GM18858 (cell line): Measurements from ENCODE around the gene FAM117A.
"Not testable (repeated sequence)": the region's sequence is repeated elsewhere in the genome, so short reads cannot be mapped to it uniquely, and the experiment has no call there.

Source experiments
- ATAC-seq: cut with Tn5 transposase; IDR thresholded peaks from one replicate; pipeline ENCODE4 v1.9.1; 2021; ENCODE audit not compliant: unreplicated experiment

Gene FAM117A

GRCh38 chr17:49681106-49681979 is 82.6 kb downstream of the FAM117A start:
- ATAC-seq = no peak

DNA sequence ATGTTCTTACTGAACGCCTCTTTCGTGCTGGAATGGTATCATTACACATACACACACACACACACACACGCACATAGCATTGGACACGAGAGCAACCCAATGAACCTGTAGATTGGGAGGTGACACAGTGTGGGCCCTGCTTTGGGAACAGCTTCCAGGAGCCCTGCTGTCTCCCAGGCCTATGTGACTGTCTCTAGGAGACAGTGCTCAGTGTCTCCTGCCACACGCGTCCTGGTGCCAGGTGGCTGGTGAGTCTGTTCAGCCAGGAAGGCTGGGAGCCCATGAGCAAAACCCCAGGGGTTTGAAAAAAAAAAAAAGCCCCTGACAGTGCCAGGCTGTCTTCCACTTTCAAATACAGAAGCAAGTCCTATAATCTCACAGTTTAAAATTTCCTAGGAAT is 83.6 kb downstream of the FAM117A start:
- no peak for ATAC-seq

GRCh38 chr17:49677933-49678847 is 85.7 kb downstream of the FAM117A start, which contains the start of gene SPOP:
Gene SPOP (minus strand): TSS chr17:49678097. CDS start chr17:49622810, 55,287 bp downstream.
- peak; percentile 53 for ATAC-seq

DNA sequence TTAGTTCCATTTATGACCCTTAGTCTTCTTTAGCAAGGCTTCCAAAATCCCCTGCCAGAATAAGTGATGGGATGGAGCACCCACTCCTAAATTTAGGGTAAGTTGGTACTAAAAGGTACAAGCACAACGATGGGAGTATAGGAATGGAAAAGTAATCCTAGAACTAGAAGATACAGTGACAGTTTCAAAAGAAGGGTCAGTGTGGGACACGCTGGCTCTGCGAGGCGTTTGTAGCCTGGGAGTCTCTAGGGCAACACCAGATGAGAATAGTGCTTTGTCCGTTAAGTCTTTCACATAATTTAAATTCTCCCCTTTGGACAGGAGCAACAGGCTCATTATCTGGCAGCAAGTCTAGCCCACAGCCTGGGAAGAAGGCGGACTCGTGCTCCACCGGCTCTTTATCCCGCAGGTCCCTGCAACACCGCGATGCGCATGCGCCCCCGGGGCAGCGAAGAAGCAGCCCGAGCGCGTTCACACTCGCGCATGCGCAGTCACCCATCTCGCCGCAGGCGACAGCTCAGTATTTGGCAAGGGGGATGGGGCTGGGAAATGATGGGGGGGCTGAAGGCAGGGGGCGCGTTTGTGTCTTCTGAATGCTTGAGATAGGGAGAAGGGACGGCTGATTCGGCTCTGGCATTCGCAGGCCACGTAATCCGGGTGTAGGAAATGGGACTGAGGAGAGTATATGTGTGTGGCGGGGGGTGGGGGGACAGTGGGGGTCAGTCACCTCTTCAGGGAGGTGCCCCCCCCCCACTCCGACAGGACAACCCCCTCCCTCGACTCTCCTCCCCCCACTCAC is 86.6 kb downstream of the FAM117A start:
- no peak for ATAC-seq

- ATAC-seq = peak; percentile 75
These were observed 87.6 kb downstream of the FAM117A start for GRCh38 chr17:49676276-49676868.

GRCh38 chr17:49674507-49674906 is 89.4 kb downstream of the FAM117A start:
- ATAC-seq = no peak

GRCh38 chr17:49673679-49674078 is 90.3 kb downstream of the FAM117A start:
- ATAC-seq = not testable (repeated sequence)

GRCh38 chr17:49670641-49671040 is 93.3 kb downstream of the FAM117A start:
- no peak for ATAC-seq

DNA sequence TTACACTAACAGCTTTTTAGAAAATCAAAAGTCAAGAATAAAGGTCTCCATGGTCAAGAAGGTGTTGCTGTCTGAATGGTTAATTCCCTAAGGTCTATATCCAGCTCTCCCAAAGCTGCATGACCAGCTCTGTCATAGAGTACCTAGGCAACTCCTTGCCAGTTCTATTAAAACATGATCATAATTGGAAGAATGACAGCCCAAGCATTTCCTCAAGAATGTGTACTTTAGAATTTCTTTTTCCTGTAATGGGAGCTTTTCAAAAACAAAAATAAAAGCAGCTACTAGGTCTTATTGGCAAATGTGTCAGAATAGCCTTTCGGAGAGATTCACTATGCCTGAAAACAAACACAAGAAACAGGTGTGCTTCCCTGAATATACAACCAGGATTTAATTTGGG is 93.9 kb downstream of the FAM117A start:
- ATAC-seq = no peak

DNA sequence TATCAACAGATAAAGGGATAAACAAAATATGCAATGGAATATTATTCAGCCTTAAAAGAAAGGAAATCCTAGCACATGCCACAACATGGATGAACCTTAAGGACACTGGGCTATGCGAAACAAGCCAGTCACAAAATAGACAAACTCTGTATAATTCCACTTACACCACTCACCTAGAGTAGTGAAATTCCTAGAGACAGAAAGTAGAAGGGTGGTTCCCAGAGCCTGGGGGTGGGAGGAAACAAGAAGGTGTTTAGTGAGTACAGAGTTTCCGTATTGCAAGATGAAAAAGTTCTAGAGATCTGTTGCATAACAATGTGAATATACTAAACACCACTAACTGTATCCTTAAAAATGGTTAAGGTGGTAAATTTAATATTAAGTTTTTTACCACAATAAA is 96.1 kb downstream of the FAM117A start:
- ATAC-seq = no peak

- no peak for ATAC-seq
These were observed 99.2 kb downstream of the FAM117A start for GRCh38 chr17:49664706-49665211.
